ENCODE measurements around the gene KIAA0753. TPM values are rescaled to one million over a fixed set of nuclear protein-coding genes. Genes with fewer than 3 reads are reported as not detected.

KIAA0753 gene
- total and polyA plus RNA-seq, 2 of the 4 experiments (the other 2 are of a cell fraction) = 10.2 to 17.6 TPM

GRCh38 chr17:6611231-6611630, 29.3 kb downstream of the KIAA0753 start:
- Histone ChIP-seq H3K36me3 (ENCODE audit: control insufficient read depth, insufficient read depth, low read length) (peaks cover 42% of the 10 kb centered on the region), H4K20me1 (ENCODE audit: insufficient read depth, low read length) (peaks cover 3% of the 10 kb centered on the region; the same call in 1 of the 2 replicates), H4K8ac (ENCODE audit: low read depth in 2 of 2, low read length in 2 of 2) (no peak overlapping the region), H4K91ac (ENCODE audit: insufficient read depth, low read depth, low read length) (no peak overlapping the region), H3K9me3 (ENCODE audit: control insufficient read depth, insufficient read depth, low read length) (no peaks in the 10 kb centered on the region), H3K9me1 (ENCODE audit: insufficient read depth, low read length) (no peaks in the 10 kb centered on the region; the same call in 1 of the 2 replicates), H2AK5ac (ENCODE audit: low read depth, low read length) (no peak overlapping the region), H3K18ac (ENCODE audit: low read depth, low read length) (no peak overlapping the region), H2BK15ac (ENCODE audit: low read depth, low read length) (no peak overlapping the region), H3K4me2 (ENCODE audit: low read depth, low read length) (no peak overlapping the region), H3K4me3 (ENCODE audit: insufficient read depth, low read depth, low read length) (no peak overlapping the region), H4K5ac (ENCODE audit: low read depth, low read length) (no peak overlapping the region), H3K56ac (ENCODE audit: extremely low read depth, insufficient read depth, low read length) (no peak overlapping the region), H2BK120ac (ENCODE audit: low read depth, low read length) (no peak overlapping the region), H2AFZ (replicated peaks; ENCODE audit: low read length, poor library complexity) (no peak overlapping the region), H3K9ac (ENCODE audit: low read depth, low read length) (no peak overlapping the region), H3K23ac (ENCODE audit: low read depth, low read length) (no peak overlapping the region), H3K27ac (ENCODE audit: insufficient read depth, low read length) (no peak overlapping the region), H2AK9ac (replicated peaks; ENCODE audit: low read depth, low read length, poor library complexity) (no peak overlapping the region), H3K79me1 (ENCODE audit: low read depth in 1 of 2, low read length in 2 of 2) (peaks cover 18 to 23% of the 10 kb centered on the region in 2 experiments; a peak in 3 of 4 replicates), H3K14ac (replicated peaks; ENCODE audit: low read depth, low read length) (no peak overlapping the region), H3K4me1 (ENCODE audit: control insufficient read depth, insufficient read depth, low read length) (no peaks in the 10 kb centered on the region; the same call in 1 of the 2 replicates), H2BK20ac (ENCODE audit: low read depth, low read length) (no peak overlapping the region), H3K4ac (ENCODE audit: low read depth, low read length) (no peak overlapping the region), H2BK5ac (ENCODE audit: low read depth, low read length, poor library complexity, severe bottlenecking) (no peak overlapping the region), H3K27me3 (ENCODE audit: control insufficient read depth, insufficient read depth, low read length) (no peaks in the 10 kb centered on the region)
- no CpG with 5 or more reads among the region's 4 CpGs for WGBS, 2 experiments (ENCODE audit: extremely low coverage in 2 of 2, insufficient read length in 1 of 2)
- ChIA-PET CTCF (interaction anchor here (0.7 kb wide), 2 partner anchors 11 kb away, joined by 3 read pairs; no protein-coding TSS in a partner anchor), POLR2A (ENCODE audit: unreplicated experiment) (no interaction called here)
- in situ Hi-C loops (cut with MboI; ENCODE audit: low sequenced_read_pairs) = no loop called here
- no TSS peak for BruUV-seq (replicated peaks)
- TF ChIP-seq MAZ (IDR thresholded peaks at IDR 0.05; ENCODE audit: borderline replicate concordance, low read depth, low read length) = no peak
- no peak for TF ChIP-seq MXI1 (IDR thresholded peaks at IDR 0.05; ENCODE audit: borderline replicate concordance, low read depth, low read length)
- TF ChIP-seq CEBPB (IDR thresholded peaks at IDR 0.05; ENCODE audit: low read depth, low read length) = no peak
- no peak for TF ChIP-seq FOS (IDR thresholded peaks at IDR 0.05; ENCODE audit: low read depth, low read length)
- no peak for TF ChIP-seq POLR2A (IDR thresholded peaks at IDR 0.05; ENCODE audit: low read depth, low read length)
- no peak for TF ChIP-seq MAFK (IDR thresholded peaks at IDR 0.05; ENCODE audit: low read depth, low read length)
- DNase-seq (no peak), ATAC-seq (ENCODE audit: low read depth) (no peak)
- intact Hi-C loops (cut with micrococcal nuclease) = no loop called here
- dilution Hi-C loops (cut with HindIII; ENCODE audit: low sequenced_read_pairs, unreplicated experiment) = no loop called here
